ENCODE data around the gene KCNMA1.

- TF ChIP-seq CTCF (IDR thresholded peaks at IDR 0.05) (no peak), POLR2A (IDR thresholded peaks at IDR 0.05) (no peak), POLR2AphosphoS5 (IDR thresholded peaks at IDR 0.05) (no peak), EP300 (IDR thresholded peaks at IDR 0.05) (no peak)
These were observed 131.9 kb downstream of the KCNMA1 start for GRCh38 chr10:77505431-77506334.
